T-cell (primary cell): ENCODE results near the gene SYNE2. TPM values are rescaled to one million over a fixed set of nuclear protein-coding genes. Genes with fewer than 3 reads are reported as not detected.
"Not testable (repeated sequence)": the region's sequence is repeated elsewhere in the genome, so short reads cannot be mapped to it uniquely, and the experiment has no call there.

ENCODE experiments used
- ATAC-seq, 4 experiments: fragments of 200-7000 bp in 3 of 4; fragments of 150-1000 bp in 1 of 4; cut with Tn5 transposase; replicated peaks in 1 of 4; 1 replicate in 3 of 4; 2 replicates in 1 of 4; pipeline ENCODE4 v1.10.0; 2021; ENCODE audit warnings: moderate library complexity in 3 of 4, mild to moderate bottlenecking in 2 of 4, moderate number of reproducible peaks in 1 of 4
- CTCF ChIA-PET, 2 donors: fragments of 300-600 bp; sonication (Branson Sonifier 250); formaldehyde crosslinking; loops; one replicate each; lab custom pipeline; 2022; ENCODE audit warnings: antibody characterized with exemption in 2 of 2; lab: Charles Lee
- POLR2A ChIA-PET, 2 donors: fragments of 300-600 bp; sonication (Branson Sonifier 250); formaldehyde crosslinking; loops; one replicate each; lab custom pipeline; 2022; ENCODE audit warnings: antibody characterized with exemption in 2 of 2; lab: Charles Lee
- DNase-seq, 35 experiments: peaks; one replicate each; pipeline versions ENCODE4 v3.0.0 to v3.0.0-alpha.2; 2013 to 2023
- H3K27ac ChIP-seq: one replicate; pipeline ENCODE4 v1.5.1; 2013; ENCODE audit warnings: low read length
- H3K27me3 ChIP-seq, 2 experiments: replicated peaks in 1 of 2; 1 replicate in 1 of 2; 2 replicates in 1 of 2; pipeline versions ENCODE4 v1.6.1 to v1.7.0; 2013; ENCODE audit warnings: low read length in 1 of 2, mixed read lengths in 1 of 2; ENCODE audit not compliant: control insufficient read depth in 2 of 2, insufficient read depth in 2 of 2; ENCODE audit errors: extremely low read depth in 1 of 2
- H3K36me3 ChIP-seq, 2 donors: 1 replicate in 1 of 2; 2 replicates in 1 of 2; pipeline versions ENCODE4 v1.6.1 to v1.7.0; 2013; ENCODE audit warnings: low read length in 1 of 2; ENCODE audit not compliant: control insufficient read depth in 2 of 2, insufficient read depth in 1 of 2; ENCODE audit errors: extremely low read depth in 1 of 2
- H3K4me1 ChIP-seq, 2 experiments: 1 replicate in 1 of 2; 2 replicates in 1 of 2; pipeline versions ENCODE4 v1.6.1 to v1.7.0; 2013; ENCODE audit warnings: low read length in 2 of 2, mixed read lengths in 1 of 2; ENCODE audit not compliant: insufficient read depth in 2 of 2, control insufficient read depth in 1 of 2; ENCODE audit errors: extremely low read depth in 1 of 2
- H3K4me3 ChIP-seq, 2 donors: 1 replicate in 1 of 2; 2 replicates in 1 of 2; pipeline versions ENCODE4 v1.5.1 to v1.7.0; 2013; ENCODE audit warnings: mild to moderate bottlenecking in 2 of 2, low read length in 1 of 2, moderate library complexity in 1 of 2; ENCODE audit not compliant: control insufficient read depth in 1 of 2; ENCODE audit errors: extremely low read depth in 1 of 2
- H3K9me3 ChIP-seq: 2 replicates; pipeline ENCODE4 v1.7.0; 2013
- H3K27ac Mint-ChIP-seq, 2 donors: one replicate each; pipeline ENCODE4 v1.8.0; 2020 to 2021; ENCODE audit warnings: mild to moderate bottlenecking in 2 of 2, mixed read lengths in 2 of 2
- H3K27me3 Mint-ChIP-seq, 2 donors: one replicate each; pipeline ENCODE4 v1.8.0; 2021 to 2022; ENCODE audit warnings: mixed read lengths in 2 of 2
- H3K36me3 Mint-ChIP-seq: one replicate; pipeline ENCODE4 v1.8.0; 2021; ENCODE audit warnings: mixed read lengths
- H3K4me1 Mint-ChIP-seq, 3 donors: one replicate each; pipeline ENCODE4 v1.8.0; 2020 to 2022; ENCODE audit warnings: mixed read lengths in 3 of 3, mild to moderate bottlenecking in 1 of 3
- H3K4me3 Mint-ChIP-seq, 3 donors: one replicate each; pipeline ENCODE4 v1.8.0; 2020 to 2022; ENCODE audit warnings: mild to moderate bottlenecking in 3 of 3, mixed read lengths in 3 of 3, moderate library complexity in 3 of 3
- H3K9me3 Mint-ChIP-seq, 3 donors: one replicate each; pipeline ENCODE4 v1.8.0; 2020 to 2022; ENCODE audit warnings: mixed read lengths in 3 of 3
- WGBS: methylation state at CpG from one replicate; pipeline ENCODE4 v1.1.5; 2013; ENCODE audit warnings: missing lambda C conversion rate; ENCODE audit not compliant: insufficient coverage; 5-methylcytosine and 5-hydroxymethylcytosine counted together
- total RNA-seq, 35 experiments: library from RNA in 6 of 35; stranded (reverse) in 6 of 35; fragments of 120-200 nt in 1 of 35; gene quantifications; one replicate each; pipeline versions ENCODE4 v1.2.1 to v1.2.4 and lab custom pipeline; 2013 to 2026

SYNE2 gene
- total RNA-seq, 5 donors from 2014 or later (not counting 1 experiment from before 2014, with no cell fraction given): 150 to 321 (median 229) TPM

GRCh38 chr14:64174922-64175782 is 322.3 kb downstream of the SYNE2 start:
- H3K27ac ChIP-seq: no peak overlapping the region
- H3K9me3 Mint-ChIP-seq: no peaks in the 10 kb centered on the region
- H3K4me1 ChIP-seq: no peaks in the 10 kb centered on the region
- peak overlapping the region in 1 of 2 donors; percentile 22 for H3K27ac Mint-ChIP-seq
- DNase-seq (no peak), ATAC-seq (no peak)
- peaks cover 0 to 67% of the 10 kb centered on the region in 2 donors for H3K36me3 ChIP-seq
- ChIA-PET CTCF (interaction anchor here in 1 of 2 donors (0.6 kb wide), 1 partner anchor 492 kb away, joined by 4 read pairs; no protein-coding TSS in a partner anchor), POLR2A (no interaction called here)
- peaks cover 0 to 3% (median 0%) of the 10 kb centered on the region in 3 donors for H3K4me1 Mint-ChIP-seq
- no CpG with 5 or more reads among the region's 2 CpGs for whole genome bisulfite sequencing
- peaks cover 62% of the 10 kb centered on the region for H3K36me3 Mint-ChIP-seq
- no peaks in the 10 kb centered on the region for H3K9me3 ChIP-seq
- no peaks in the 10 kb centered on the region for H3K27me3 ChIP-seq
- no peak overlapping the region for H3K4me3 ChIP-seq
- no peak overlapping the region for H3K4me3 Mint-ChIP-seq
- no peaks in the 10 kb centered on the region for H3K27me3 Mint-ChIP-seq

- no peak for DNase-seq
- Histone ChIP-seq H3K9me3 (no peaks in the 10 kb centered on the region), H3K4me1 (no peaks in the 10 kb centered on the region), H3K36me3 (peaks cover 0 to 59% of the 10 kb centered on the region in 2 donors), H3K4me3 (no peak overlapping the region), H3K27ac (no peak overlapping the region), H3K27me3 (no peaks in the 10 kb centered on the region)
- Mint-ChIP-seq H3K4me1 (peaks cover 0 to 3% (median 0%) of the 10 kb centered on the region in 3 donors), H3K36me3 (peaks cover 60% of the 10 kb centered on the region), H3K27ac (peak overlapping the region in 1 of 2 donors; percentile 4), H3K27me3 (no peaks in the 10 kb centered on the region), H3K4me3 (no peak overlapping the region), H3K9me3 (no peaks in the 10 kb centered on the region)
- ATAC-seq: no peak
- WGBS: 75% methylated on average over 1 of the region's 2 CpGs
- ChIA-PET POLR2A (no interaction called here), CTCF (no interaction called here)
Measured at GRCh38 chr14:64176330-64176729, 323.5 kb downstream of the SYNE2 start.

GRCh38 chr14:64178814-64179213 is 326.0 kb downstream of the SYNE2 start:
- Histone ChIP-seq H3K4me3 (no peak overlapping the region), H3K9me3 (no peaks in the 10 kb centered on the region), H3K27me3 (no peaks in the 10 kb centered on the region), H3K4me1 (no peaks in the 10 kb centered on the region), H3K36me3 (peaks cover 0 to 42% of the 10 kb centered on the region in 2 donors), H3K27ac (no peak overlapping the region)
- ChIA-PET POLR2A (no interaction called here), CTCF (interaction anchor here in 1 of 2 donors (0.6 kb wide), 1 partner anchor 207 kb away, joined by 5 read pairs; no protein-coding TSS in a partner anchor)
- H3K4me3 Mint-ChIP-seq: no peak overlapping the region
- H3K36me3 Mint-ChIP-seq: peaks cover 59% of the 10 kb centered on the region
- H3K9me3 Mint-ChIP-seq: no peaks in the 10 kb centered on the region
- peaks cover 0 to 3% (median 0%) of the 10 kb centered on the region in 3 donors for H3K4me1 Mint-ChIP-seq
- H3K27ac Mint-ChIP-seq: no peak overlapping the region
- DNase-seq (no peak), ATAC-seq (peak in 1 of 4 experiments; percentile 31)
- WGBS: 100% methylated on average over 1 of the region's 3 CpGs
- no peaks in the 10 kb centered on the region for H3K27me3 Mint-ChIP-seq

- H3K9me3 ChIP-seq, H3K27ac ChIP-seq, H3K27me3 ChIP-seq, H3K4me1 ChIP-seq, H3K27ac Mint-ChIP-seq, H3K4me3 ChIP-seq, CTCF ChIA-PET, H3K4me1 Mint-ChIP-seq, H3K9me3 Mint-ChIP-seq, POLR2A ChIA-PET, DNase-seq, H3K4me3 Mint-ChIP-seq, H3K27me3 Mint-ChIP-seq, ATAC-seq: not testable (repeated sequence)
- no CpG with 5 or more reads among the region's 40 CpGs for WGBS
- peaks cover 0 to 46% of the 10 kb centered on the region in 2 donors for H3K36me3 ChIP-seq
- peaks cover 60% of the 10 kb centered on the region for H3K36me3 Mint-ChIP-seq
Measured at GRCh38 chr14:64182908-64183307, 330.1 kb downstream of the SYNE2 start.

GRCh38 chr14:64184103-64184729 is 331.4 kb downstream of the SYNE2 start:
- ChIA-PET CTCF (interaction anchor here (0.5 to 0.6 kb wide), 2 partner anchors 215 to 455 kb away, joined by 3 read pairs; no protein-coding TSS in a partner anchor), POLR2A (interaction anchor here (0.5 to 0.6 kb wide), 2 partner anchors 317 to 786 kb away, joined by 3 to 6 read pairs; no protein-coding TSS in a partner anchor)
- Mint-ChIP-seq H3K9me3 (no peaks in the 10 kb centered on the region), H3K27me3 (no peaks in the 10 kb centered on the region), H3K4me1 (peaks cover 0 to 3% (median 0%) of the 10 kb centered on the region in 3 donors), H3K27ac (no peak overlapping the region), H3K36me3 (peaks cover 63% of the 10 kb centered on the region), H3K4me3 (no peak overlapping the region)
- H3K36me3 ChIP-seq: peaks cover 0 to 46% of the 10 kb centered on the region in 2 donors
- ATAC-seq (no peak), DNase-seq (no peak)
- no peak overlapping the region for H3K4me3 ChIP-seq
- 94% methylated on average over 7 of the region's 7 CpGs for WGBS
- no peaks in the 10 kb centered on the region for H3K9me3 ChIP-seq
- no peaks in the 10 kb centered on the region for H3K4me1 ChIP-seq
- no peak overlapping the region for H3K27ac ChIP-seq
- no peaks in the 10 kb centered on the region for H3K27me3 ChIP-seq

- H3K27me3 Mint-ChIP-seq: no peaks in the 10 kb centered on the region
- no peak for ATAC-seq
- POLR2A ChIA-PET: interaction anchor here in 1 of 2 donors (0.7 kb wide), 1 partner anchor 51 kb away, joined by 3 read pairs; no protein-coding TSS in a partner anchor
Measured at GRCh38 chr14:64185184-64185583, 332.4 kb downstream of the SYNE2 start.

More at GRCh38 chr14:64185184-64185583, 332.4 kb downstream of the SYNE2 start:
- CTCF ChIA-PET: no interaction called here
- Histone ChIP-seq H3K4me1 (no peaks in the 10 kb centered on the region), H3K27ac (no peak overlapping the region), H3K36me3 (peaks cover 0 to 54% of the 10 kb centered on the region in 2 donors), H3K9me3 (no peaks in the 10 kb centered on the region), H3K27me3 (no peaks in the 10 kb centered on the region), H3K4me3 (no peak overlapping the region)
- peaks cover 63% of the 10 kb centered on the region for H3K36me3 Mint-ChIP-seq
- no peak overlapping the region for H3K4me3 Mint-ChIP-seq
- H3K4me1 Mint-ChIP-seq: no peaks in the 10 kb centered on the region
- no peak for DNase-seq
- no peaks in the 10 kb centered on the region for H3K9me3 Mint-ChIP-seq
- 100% methylated on average over 1 of the region's 1 CpG for WGBS
- no peak overlapping the region for H3K27ac Mint-ChIP-seq
